Measurements from ENCODE around the gene SBSN. TPM values are rescaled to one million over a fixed set of nuclear protein-coding genes. Genes with fewer than 3 reads are reported as not detected.

The SBSN gene
- total and polyA plus RNA-seq, 2 donors = 1.5 to 56.1 TPM

Other genes with a start within 250 kb of the SBSN start
- gene HAMP, start 245.8 kb downstream of the SBSN start, total RNA-seq = 0.24 TPM
- gene HAMP, start 245.8 kb downstream of the SBSN start, polyA plus RNA-seq = 6.8 TPM
- 0.09 TPM for gene MAG, start 236.2 kb downstream of the SBSN start, total RNA-seq
- gene MAG, start 236.2 kb downstream of the SBSN start, polyA plus RNA-seq = 0.41 TPM
- 1.7 TPM for gene CD22, start 199.1 kb downstream of the SBSN start, total RNA-seq
- gene CD22, start 199.1 kb downstream of the SBSN start, polyA plus RNA-seq = 12.3 TPM
- 0.05 TPM for gene FFAR1, start 180.4 kb downstream of the SBSN start, total RNA-seq
- gene FFAR1, start 180.4 kb downstream of the SBSN start, polyA plus RNA-seq = 0.05 TPM
- 0.33 TPM for gene FFAR3, start 169.9 kb downstream of the SBSN start, total RNA-seq
- 0.41 TPM for gene FFAR3, start 169.9 kb downstream of the SBSN start, polyA plus RNA-seq
- 0.05 TPM for gene GPR42, start 157.2 kb downstream of the SBSN start, total RNA-seq
- 0.25 TPM for gene GPR42, start 157.2 kb downstream of the SBSN start, polyA plus RNA-seq
- 0.47 TPM for gene FFAR2, start 80.1 kb downstream of the SBSN start, total RNA-seq
- 1.1 TPM for gene FFAR2, start 80.1 kb downstream of the SBSN start, polyA plus RNA-seq
- gene KRTDAP, start 37.8 kb downstream of the SBSN start, total RNA-seq = 7.9 TPM
- 523 TPM for gene KRTDAP, start 37.8 kb downstream of the SBSN start, polyA plus RNA-seq
- gene DMKN, start 14.7 kb downstream of the SBSN start, total RNA-seq = 23.2 TPM
- 175 TPM for gene DMKN, start 14.7 kb downstream of the SBSN start, polyA plus RNA-seq
- 0.19 TPM for gene GAPDHS, start 5.1 kb upstream of the SBSN start, total RNA-seq
- gene GAPDHS, start 5.1 kb upstream of the SBSN start, polyA plus RNA-seq = 0.16 TPM
- gene TMEM147, start 17.3 kb upstream of the SBSN start, total RNA-seq = 45.0 TPM
- 61.1 TPM for gene TMEM147, start 17.3 kb upstream of the SBSN start, polyA plus RNA-seq
- gene ATP4A, start 35.3 kb upstream of the SBSN start, total RNA-seq = 0.42 TPM
- 1.1 TPM for gene ATP4A, start 35.3 kb upstream of the SBSN start, polyA plus RNA-seq
- not detected for gene PMIS2, start 57.9 kb upstream of the SBSN start, total RNA-seq
- not detected for gene PMIS2, start 57.9 kb upstream of the SBSN start, polyA plus RNA-seq
- gene HAUS5, start 84.4 kb upstream of the SBSN start, total RNA-seq = 11.8 TPM
- gene HAUS5, start 84.4 kb upstream of the SBSN start, polyA plus RNA-seq = 22.8 TPM
- 51.8 TPM for gene RBM42, start 100.7 kb upstream of the SBSN start, total RNA-seq
- gene RBM42, start 100.7 kb upstream of the SBSN start, polyA plus RNA-seq = 57.1 TPM
- 0.76 TPM for gene ETV2, start 113.4 kb upstream of the SBSN start, total RNA-seq
- gene ETV2, start 113.4 kb upstream of the SBSN start, polyA plus RNA-seq = 1.5 TPM
- gene COX6B1, start 120.0 kb upstream of the SBSN start, total RNA-seq = 636 TPM
- gene COX6B1, start 120.0 kb upstream of the SBSN start, polyA plus RNA-seq = 656 TPM
- not detected for gene UPK1A, start 138.2 kb upstream of the SBSN start, total RNA-seq
- gene UPK1A, start 138.2 kb upstream of the SBSN start, polyA plus RNA-seq = 0.94 TPM
- 0.09 TPM for gene ZBTB32, start 176.2 kb upstream of the SBSN start, total RNA-seq
- gene ZBTB32, start 176.2 kb upstream of the SBSN start, polyA plus RNA-seq = 2.0 TPM
- 5.2 TPM for gene KMT2B, start 189.7 kb upstream of the SBSN start, total RNA-seq
- gene KMT2B, start 189.7 kb upstream of the SBSN start, polyA plus RNA-seq = 39.0 TPM
- 12.2 TPM for gene IGFLR1, start 214.1 kb upstream of the SBSN start, total RNA-seq
- 67.8 TPM for gene IGFLR1, start 214.1 kb upstream of the SBSN start, polyA plus RNA-seq
- gene U2AF1L4, start 217.1 kb upstream of the SBSN start, total RNA-seq = 19.8 TPM
- 45.0 TPM for gene U2AF1L4, start 217.1 kb upstream of the SBSN start, polyA plus RNA-seq
- 65.1 TPM for gene PSENEN, start 217.3 kb upstream of the SBSN start, total RNA-seq
- 104 TPM for gene PSENEN, start 217.3 kb upstream of the SBSN start, polyA plus RNA-seq
- 7.6 TPM for gene LIN37, start 220.3 kb upstream of the SBSN start, total RNA-seq
- gene LIN37, start 220.3 kb upstream of the SBSN start, polyA plus RNA-seq = 24.2 TPM
- 0.28 TPM for gene HSPB6, start 228.7 kb upstream of the SBSN start, total RNA-seq
- gene HSPB6, start 228.7 kb upstream of the SBSN start, polyA plus RNA-seq = 18.9 TPM
- 2.0 TPM for gene PROSER3, start 229.9 kb upstream of the SBSN start, total RNA-seq
- gene PROSER3, start 229.9 kb upstream of the SBSN start, polyA plus RNA-seq = 10.0 TPM
- gene ARHGAP33, start 247.3 kb upstream of the SBSN start, total RNA-seq = 1.5 TPM
- gene ARHGAP33, start 247.3 kb upstream of the SBSN start, polyA plus RNA-seq = 18.6 TPM

All from thymus (tissue), 2 donors.